Neural progenitor cell (in vitro differentiated cells): ENCODE data around the gene MYO1E. TPM values are rescaled to one million over a fixed set of nuclear protein-coding genes. Genes with fewer than 3 reads are reported as not detected.
A peak's percentile ranks its signal among the peaks of the same experiment; 100 is the strongest.

Source experiments
- DNase-seq: peaks from one replicate; pipeline ENCODE4 v3.0.0-alpha.2; 2016; ENCODE audit warnings: low spot score
- H2AFZ ChIP-seq: fragments of 200-600 bp; sonication (generic); replicated peaks from 2 replicates; pipeline ENCODE4 v1.6.1; 2016; ENCODE audit warnings: antibody characterized with exemption
- H3F3A ChIP-seq: fragments of 200-600 bp; sonication (generic); 2 replicates; pipeline ENCODE4 v1.6.1; 2016; ENCODE audit warnings: antibody characterized with exemption, low read depth
- H3K27ac ChIP-seq: fragments of 200-600 bp; sonication (generic); 2 replicates; pipeline ENCODE4 v1.5.1; 2016; ENCODE audit warnings: mild to moderate bottlenecking
- H3K27me3 ChIP-seq: fragments of 200-600 bp; sonication (generic); 2 replicates; pipeline ENCODE4 v1.6.1; 2016; ENCODE audit warnings: mild to moderate bottlenecking, moderate library complexity
- H3K36me3 ChIP-seq: fragments of 200-600 bp; sonication (generic); 2 replicates; pipeline ENCODE4 v1.5.1; 2016
- H3K4me1 ChIP-seq: fragments of 200-600 bp; sonication (generic); 2 replicates; pipeline ENCODE4 v1.6.1; 2016; ENCODE audit warnings: mixed run types
- H3K4me2 ChIP-seq: fragments of 200-600 bp; sonication (generic); 2 replicates; pipeline ENCODE4 v1.6.1; 2016
- H3K4me3 ChIP-seq: fragments of 200-600 bp; sonication (generic); 2 replicates; pipeline ENCODE4 v1.5.1; 2016
- H3K79me2 ChIP-seq: fragments of 200-600 bp; sonication (generic); 2 replicates; pipeline ENCODE4 v1.6.1; 2016; ENCODE audit warnings: low read depth
- H3K9ac ChIP-seq: fragments of 200-600 bp; sonication (generic); 2 replicates; pipeline ENCODE4 v1.6.1; 2016
- H3K9me3 ChIP-seq: fragments of 200-600 bp; sonication (generic); 2 replicates; pipeline ENCODE4 v1.5.1; 2016; ENCODE audit warnings: low read depth
- H4K20me1 ChIP-seq: fragments of 200-600 bp; sonication (generic); 2 replicates; pipeline ENCODE4 v1.6.1; 2016; ENCODE audit warnings: low read depth
- H3K27ac Mint-ChIP-seq: 3 replicates; pipeline ENCODE4 v1.8.0; 2021; ENCODE audit warnings: mixed read lengths
- H3K27me3 Mint-ChIP-seq: 2 replicates; pipeline ENCODE4 v1.8.0; 2022; ENCODE audit warnings: low read depth, mild to moderate bottlenecking, inconsistent platforms, moderate library complexity, mixed read lengths; ENCODE audit not compliant: insufficient read depth
- H3K36me3 Mint-ChIP-seq: 3 replicates; pipeline ENCODE4 v1.8.0; 2021; ENCODE audit warnings: mixed read lengths
- H3K4me1 Mint-ChIP-seq: 3 replicates; pipeline ENCODE4 v1.8.0; 2021; ENCODE audit warnings: mixed read lengths
- H3K4me3 Mint-ChIP-seq: 3 replicates; pipeline ENCODE4 v1.8.0; 2021; ENCODE audit warnings: mild to moderate bottlenecking, moderate library complexity, mixed read lengths
- H3K9me3 Mint-ChIP-seq: 3 replicates; pipeline ENCODE4 v1.8.0; 2020; ENCODE audit warnings: mixed read lengths
- CTCF ChIP-seq: fragments of 200-600 bp; sonication (generic); IDR thresholded peaks from 2 replicates; pipeline ENCODE4 v1.5.1; 2017; ENCODE audit warnings: antibody characterized with exemption, mild to moderate bottlenecking
- EZH2 ChIP-seq: fragments of 200-600 bp; sonication (generic); IDR thresholded peaks from 2 replicates; pipeline ENCODE4 v1.6.1; 2017; ENCODE audit warnings: antibody characterized with exemption, mild to moderate bottlenecking, moderate library complexity
- EZH2phosphoT487 ChIP-seq: fragments of 200-600 bp; sonication (generic); IDR thresholded peaks from 2 replicates; pipeline ENCODE4 v1.6.1; 2017; ENCODE audit warnings: antibody characterized with exemption
- total RNA-seq: library from RNA; depleted of rRNA; stranded (reverse); fragments of >200 nt; gene quantifications from 2 replicates; pipeline ENCODE4 v1.2.3, GENCODE V29; 2015; ENCODE audit warnings: low replicate concordance

The MYO1E gene
- total RNA-seq, 1 donor from 2014 or later, result 49.7 TPM

DNA sequence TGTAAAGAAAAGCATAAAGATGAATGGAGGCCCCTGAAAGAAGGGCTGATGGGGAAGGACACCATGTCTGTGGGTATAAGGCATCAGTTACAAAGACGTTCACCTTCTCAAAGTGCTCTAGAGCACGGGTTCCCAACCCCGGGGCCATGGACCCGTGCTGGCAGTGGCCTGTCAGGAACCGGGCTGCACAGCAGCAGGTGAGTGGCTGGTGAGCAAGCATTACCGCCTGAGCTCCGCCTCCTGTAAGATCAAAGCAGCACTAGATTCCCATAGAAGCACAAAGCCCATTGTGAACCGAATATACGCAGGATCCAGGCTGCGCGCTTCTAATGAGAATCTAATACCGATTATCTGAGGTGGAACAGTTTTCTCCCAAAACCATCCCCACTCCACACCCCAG is 25.7 kb downstream of the MYO1E start:
- Histone ChIP-seq H3K27me3 (no peaks in the 10 kb centered on the region), H3K4me3 (no peak overlapping the region), H3K79me2 (peaks cover 13% of the 10 kb centered on the region), H3K4me2 (peak overlapping the region; percentile 8), H3K36me3 (no peaks in the 10 kb centered on the region), H4K20me1 (no peaks in the 10 kb centered on the region), H3K4me1 (peaks cover 6% of the 10 kb centered on the region), H3K27ac (no peak overlapping the region), H2AFZ (no peak overlapping the region), H3K9me3 (no peaks in the 10 kb centered on the region), H3F3A (no peaks in the 10 kb centered on the region), H3K9ac (no peak overlapping the region)
- Mint-ChIP-seq H3K4me3 (no peak overlapping the region), H3K4me1 (no peaks in the 10 kb centered on the region), H3K36me3 (no peaks in the 10 kb centered on the region), H3K27me3 (peaks cover 2% of the 10 kb centered on the region), H3K27ac (no peak overlapping the region), H3K9me3 (peaks cover 8% of the 10 kb centered on the region)
- TF ChIP-seq CTCF (no peak), EZH2 (no peak), EZH2phosphoT487 (no peak)
- no peak for DNase-seq

GRCh38 chr15:59345326-59345725 is 27.3 kb downstream of the MYO1E start:
- no peak overlapping the region for H3K9ac ChIP-seq
- no peaks in the 10 kb centered on the region for H3F3A ChIP-seq
- no peak for TF ChIP-seq CTCF
- TF ChIP-seq EZH2phosphoT487, result no peak
- no peak for TF ChIP-seq EZH2
- Mint-ChIP-seq H3K36me3 (no peaks in the 10 kb centered on the region), H3K27ac (no peak overlapping the region), H3K9me3 (peaks cover 9% of the 10 kb centered on the region), H3K4me3 (no peak overlapping the region), H3K4me1 (no peaks in the 10 kb centered on the region), H3K27me3 (peaks cover 2% of the 10 kb centered on the region)
- H4K20me1 ChIP-seq, result no peaks in the 10 kb centered on the region
- H3K27me3 ChIP-seq, result no peaks in the 10 kb centered on the region
- no peak overlapping the region for H3K4me2 ChIP-seq
- no peak overlapping the region for H3K27ac ChIP-seq
- H3K79me2 ChIP-seq, result peaks cover 10% of the 10 kb centered on the region
- H2AFZ ChIP-seq, result no peak overlapping the region
- H3K4me1 ChIP-seq, result peaks cover 6% of the 10 kb centered on the region
- DNase-seq, result no peak
- no peaks in the 10 kb centered on the region for H3K36me3 ChIP-seq
- no peaks in the 10 kb centered on the region for H3K9me3 ChIP-seq
- H3K4me3 ChIP-seq, result no peak overlapping the region

DNA sequence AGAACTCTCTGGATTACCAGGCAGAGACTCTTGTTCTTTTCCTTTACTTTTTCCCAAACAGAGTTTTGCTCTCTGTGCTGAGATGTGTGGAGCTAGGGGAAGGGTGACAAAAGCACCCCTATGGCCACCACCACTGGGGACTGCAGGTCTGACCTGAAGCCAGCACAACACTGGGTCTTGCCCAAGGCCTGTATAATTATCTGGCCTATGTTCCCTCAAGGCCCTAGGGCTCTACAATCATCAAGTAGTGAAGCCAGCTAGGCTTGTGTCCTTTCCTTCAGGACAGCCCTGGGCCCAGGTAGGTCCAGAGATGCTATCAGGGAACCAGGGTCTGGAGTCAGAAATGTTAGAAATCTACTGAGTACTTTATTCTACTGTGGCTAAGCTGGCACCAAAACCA is 28.4 kb downstream of the MYO1E start:
- H4K20me1 ChIP-seq, result no peaks in the 10 kb centered on the region
- Mint-ChIP-seq H3K27me3 (peaks cover 2% of the 10 kb centered on the region), H3K4me3 (no peak overlapping the region), H3K27ac (no peak overlapping the region), H3K9me3 (peaks cover 9% of the 10 kb centered on the region), H3K4me1 (no peaks in the 10 kb centered on the region), H3K36me3 (no peaks in the 10 kb centered on the region)
- H3K9ac ChIP-seq, result no peak overlapping the region
- no peaks in the 10 kb centered on the region for H3F3A ChIP-seq
- no peaks in the 10 kb centered on the region for H3K9me3 ChIP-seq
- peaks cover 10% of the 10 kb centered on the region for H3K79me2 ChIP-seq
- no peak for TF ChIP-seq CTCF
- TF ChIP-seq EZH2, result no peak
- TF ChIP-seq EZH2phosphoT487, result no peak
- DNase-seq, result no peak
- no peak overlapping the region for H3K27ac ChIP-seq
- no peak overlapping the region for H3K4me3 ChIP-seq
- H2AFZ ChIP-seq, result no peak overlapping the region
- H3K36me3 ChIP-seq, result no peaks in the 10 kb centered on the region
- H3K27me3 ChIP-seq, result no peaks in the 10 kb centered on the region
- no peak overlapping the region for H3K4me2 ChIP-seq
- peaks cover 6% of the 10 kb centered on the region for H3K4me1 ChIP-seq

DNA sequence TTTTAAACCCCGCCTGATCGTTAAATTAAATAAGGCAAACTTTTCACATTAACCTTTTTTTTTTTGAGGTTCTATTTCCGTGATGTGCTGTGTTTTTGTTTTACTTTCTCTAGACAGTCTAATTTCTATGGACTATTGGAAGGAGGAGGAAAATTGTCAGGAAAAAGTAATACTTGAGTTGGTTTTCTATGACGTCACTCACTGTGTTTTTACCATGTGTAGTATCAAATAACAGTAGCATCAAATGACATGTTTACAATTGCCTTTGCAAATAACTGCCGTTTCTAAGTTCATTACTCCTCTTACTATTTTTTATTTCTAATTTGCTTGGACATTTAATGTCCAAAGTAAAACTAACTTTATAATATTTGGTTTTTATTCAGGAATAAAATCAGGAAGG is 32.3 kb downstream of the MYO1E start:
- Histone ChIP-seq H4K20me1 (no peaks in the 10 kb centered on the region), H3K9ac (no peak overlapping the region), H2AFZ (no peak overlapping the region), H3K4me2 (no peak overlapping the region), H3K36me3 (no peaks in the 10 kb centered on the region), H3K79me2 (no peaks in the 10 kb centered on the region), H3K27ac (no peak overlapping the region), H3K9me3 (no peaks in the 10 kb centered on the region), H3F3A (no peaks in the 10 kb centered on the region), H3K27me3 (no peaks in the 10 kb centered on the region), H3K4me3 (no peak overlapping the region), H3K4me1 (no peaks in the 10 kb centered on the region)
- Mint-ChIP-seq H3K27me3 (no peaks in the 10 kb centered on the region), H3K4me1 (peaks cover 4% of the 10 kb centered on the region), H3K27ac (no peak overlapping the region), H3K4me3 (no peak overlapping the region), H3K36me3 (no peaks in the 10 kb centered on the region), H3K9me3 (peaks cover 9% of the 10 kb centered on the region)
- DNase-seq, result no peak
- TF ChIP-seq CTCF (no peak), EZH2 (no peak), EZH2phosphoT487 (no peak)
